ENCODE results near the gene AFF3.

AFF3 gene

GRCh38 chr2:99811544-99811943 is 330.8 kb downstream of the AFF3 start:
- no peak for DNase-seq

DNA sequence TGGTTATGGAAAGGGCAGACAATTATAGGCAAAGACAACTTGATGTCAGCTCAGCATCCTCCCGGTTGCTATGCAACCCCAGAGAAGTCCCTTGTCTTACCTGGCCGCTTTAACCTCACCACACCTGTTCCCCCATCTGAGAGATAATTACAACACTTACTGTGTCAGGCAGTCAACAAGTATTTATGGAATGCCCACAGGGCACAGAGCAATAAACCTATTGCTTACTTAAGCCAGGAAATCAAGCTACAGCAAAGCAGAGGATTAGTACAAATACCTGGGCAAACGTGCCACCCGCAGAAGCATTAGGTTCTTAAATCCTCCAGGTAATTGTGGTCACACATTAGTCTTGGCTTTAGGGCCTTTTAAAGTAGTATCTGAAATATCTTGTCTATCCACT is 332.2 kb downstream of the AFF3 start:
- no peak for DNase-seq

DNA sequence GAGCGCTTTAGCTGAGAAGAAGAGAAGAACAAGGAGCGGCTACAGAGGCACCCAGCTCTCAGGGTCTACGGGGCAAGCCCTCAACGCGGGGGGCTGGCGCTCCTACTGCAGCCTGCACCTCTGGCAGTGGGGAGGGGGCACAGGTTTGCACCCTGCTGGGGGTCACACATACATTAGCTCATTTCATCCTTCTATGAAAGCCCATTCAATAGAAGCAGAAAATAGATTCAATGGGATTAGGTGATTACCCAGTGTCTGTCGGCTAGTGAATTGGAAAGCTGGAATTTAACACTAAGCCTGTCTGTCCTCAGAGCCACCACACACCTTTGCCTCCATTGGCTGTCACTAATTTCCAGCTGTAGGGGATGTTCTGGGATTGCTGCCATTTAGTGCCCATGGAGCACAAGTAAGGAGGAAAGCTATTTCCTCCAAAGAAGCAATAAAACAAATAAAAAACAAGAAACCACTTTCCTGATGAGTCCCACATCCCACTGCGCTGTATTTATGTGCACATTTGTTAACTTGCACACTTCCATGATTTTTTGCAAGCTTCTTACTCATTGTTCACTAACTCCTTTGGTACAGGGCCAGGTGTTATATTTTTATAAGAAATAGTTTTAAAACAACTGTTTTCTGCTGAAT is 333.0 kb downstream of the AFF3 start:
- no peak for DNase-seq

DNA sequence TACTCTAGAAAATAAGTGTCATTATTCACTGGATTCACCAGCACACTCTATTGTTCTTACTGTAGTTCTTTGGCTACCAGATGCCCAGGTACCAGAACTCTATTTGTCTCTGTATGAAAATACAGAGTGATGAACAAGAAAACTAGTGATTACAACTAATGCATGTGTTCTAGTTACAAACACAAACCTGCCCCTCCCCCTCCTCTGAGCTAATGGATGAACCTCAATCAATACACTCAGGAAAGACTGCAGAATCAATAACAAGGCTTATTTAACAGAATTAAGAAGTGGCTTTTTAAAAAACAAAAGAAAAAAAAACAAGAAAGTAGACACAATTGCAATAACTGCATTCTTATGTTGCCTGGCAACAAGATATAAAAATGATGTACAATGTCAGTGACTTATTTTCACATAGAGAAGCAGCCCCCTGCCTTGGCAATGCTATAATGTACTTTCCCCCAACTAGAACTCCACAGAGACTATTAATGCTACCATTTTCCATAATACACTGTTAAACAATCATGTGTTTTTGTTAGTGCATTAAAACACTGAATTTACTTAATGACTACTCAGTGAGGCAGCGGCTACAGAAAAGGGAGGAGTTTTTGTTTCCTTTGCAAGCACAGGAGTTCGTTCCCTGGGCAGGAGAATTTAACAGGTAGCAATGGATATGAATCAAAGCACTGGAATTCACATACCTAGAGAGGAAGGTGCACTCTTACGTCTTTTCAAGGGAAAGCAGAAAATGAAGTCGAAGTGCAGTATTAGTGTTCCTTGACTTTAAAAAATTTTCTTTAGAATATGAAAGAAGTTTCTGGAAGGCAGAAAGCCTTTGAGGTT is 333.8 kb downstream of the AFF3 start:
- DNase-seq: no peak

DNA sequence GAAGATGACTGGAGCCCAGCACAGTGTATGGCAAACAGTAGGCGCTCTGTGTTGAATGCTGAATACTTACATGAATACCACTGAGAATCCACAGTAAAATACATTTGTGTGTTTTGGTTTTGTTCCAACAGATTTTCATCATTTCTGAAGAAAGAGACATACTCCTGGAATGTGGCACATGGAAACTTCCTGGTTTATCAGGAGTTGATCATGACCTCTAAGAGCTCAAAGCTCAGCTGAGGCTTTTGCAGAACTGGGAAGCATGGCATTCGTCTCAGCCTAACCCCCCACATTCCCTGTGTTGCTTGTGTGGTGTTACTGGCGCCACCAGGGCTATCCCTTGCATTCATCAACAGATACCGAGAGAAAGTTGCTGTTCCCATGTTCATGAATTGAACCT is 335.6 kb downstream of the AFF3 start:
- no peak for DNase-seq

DNA sequence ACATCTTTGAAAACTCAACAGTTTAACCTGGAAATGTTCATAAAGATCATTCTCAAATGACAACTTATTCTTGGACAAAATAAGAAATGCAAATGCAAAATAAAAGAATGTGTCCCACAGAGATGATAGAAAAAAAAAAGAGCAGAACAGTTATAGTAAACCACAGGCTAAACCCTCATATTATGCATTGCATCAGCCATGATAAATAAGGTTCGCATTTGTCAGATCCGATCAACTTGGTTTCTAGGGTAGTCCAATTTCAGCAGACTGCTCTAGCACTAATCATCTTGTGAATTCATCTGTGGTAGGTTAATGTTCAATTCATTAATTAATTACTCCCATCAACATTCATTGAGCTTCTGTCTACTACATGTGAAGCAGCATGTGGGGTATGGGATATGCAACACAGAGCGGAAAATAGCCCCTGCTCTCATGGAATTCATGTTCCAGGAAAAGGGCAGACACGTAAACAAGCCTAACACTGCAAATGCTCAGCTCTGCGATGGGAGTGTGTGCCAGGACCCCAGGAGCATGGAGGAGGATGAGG is 336.4 kb downstream of the AFF3 start:
- DNase-seq: no peak

DNA sequence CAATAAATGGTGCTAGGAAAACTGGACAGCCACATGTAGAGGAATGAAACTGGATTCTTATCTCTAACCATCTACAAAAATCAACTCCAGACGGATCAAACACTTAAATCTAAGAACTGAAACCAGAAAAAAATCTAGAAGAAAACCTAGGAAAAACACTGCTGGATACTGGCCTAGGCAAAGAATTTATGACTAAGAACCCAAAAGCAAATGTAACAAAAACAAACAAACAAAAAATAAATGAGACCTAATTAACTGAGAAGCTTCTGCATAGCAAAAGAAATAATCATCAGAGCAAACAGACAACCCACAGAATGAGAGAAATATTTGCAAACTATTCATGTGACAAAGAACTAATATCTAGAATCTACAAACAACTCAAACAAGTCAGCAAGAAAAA is 338.5 kb downstream of the AFF3 start:
- DNase-seq: no peak

- DNase-seq: no peak
Measured at GRCh38 chr2:99802734-99803133, 339.7 kb downstream of the AFF3 start.

GRCh38 chr2:99801327-99801901 is 341.0 kb downstream of the AFF3 start:
- no peak for DNase-seq

DNA sequence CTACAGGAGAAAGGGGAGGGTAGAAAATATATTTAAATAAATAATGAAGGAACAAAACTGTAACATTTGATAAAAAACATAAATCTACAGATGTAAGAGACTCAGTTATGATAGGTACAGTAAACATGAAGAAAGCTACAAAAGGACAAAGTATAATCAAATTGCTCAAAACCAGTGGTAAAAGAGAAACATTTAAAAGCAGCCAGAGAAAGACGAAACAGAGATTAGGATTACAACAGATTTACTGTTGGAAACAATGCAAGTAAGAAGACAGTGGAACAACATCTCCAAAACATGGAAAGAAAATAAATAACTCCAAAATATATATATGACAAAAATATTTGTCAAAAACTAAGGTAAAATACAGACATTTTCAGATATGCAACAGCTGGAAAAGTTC is 344.9 kb downstream of the AFF3 start:
- DNase-seq: no peak

DNA sequence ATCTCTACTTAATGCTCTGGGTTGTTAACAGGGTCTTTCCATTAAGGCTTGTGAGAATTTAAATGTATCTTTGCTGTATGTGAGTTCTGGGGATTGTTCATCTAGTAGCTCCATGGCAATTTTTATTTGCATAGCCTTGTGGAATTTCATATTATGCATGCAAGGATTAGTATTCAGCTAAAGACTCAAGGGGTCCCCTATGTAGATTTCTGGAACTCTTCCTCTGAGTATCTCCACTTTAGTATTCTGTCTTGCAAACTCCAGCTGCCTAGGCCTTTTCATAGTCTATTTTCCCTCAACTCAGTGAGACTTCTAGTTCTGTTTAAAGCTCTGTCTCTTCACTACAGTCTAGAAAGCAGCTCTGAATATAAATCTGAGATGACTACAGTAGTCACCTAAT is 348.0 kb downstream of the AFF3 start:
- DNase-seq: no peak

GRCh38 chr2:99793022-99793421 is 349.4 kb downstream of the AFF3 start:
- no peak for DNase-seq

DNA sequence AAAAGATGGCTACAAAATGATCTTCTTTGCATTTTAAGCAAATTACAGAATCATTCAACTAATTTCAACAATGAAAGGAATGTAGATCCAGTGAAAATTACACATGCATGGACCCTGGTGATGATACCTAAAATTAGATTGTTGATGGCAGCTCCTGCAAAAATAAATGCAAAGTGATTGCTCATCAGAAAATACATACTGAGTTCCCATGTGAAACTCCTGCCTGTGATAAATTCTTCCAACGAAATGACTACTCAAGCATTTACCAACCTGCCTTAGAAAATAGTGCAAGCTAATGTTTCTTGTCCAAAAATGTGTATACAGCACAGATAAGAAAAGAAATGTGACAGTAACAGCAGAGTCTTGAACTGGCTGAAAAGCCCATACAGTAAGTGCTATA is 352.5 kb downstream of the AFF3 start:
- no peak for DNase-seq

GRCh38 chr2:99787769-99788382 is 354.5 kb downstream of the AFF3 start:
- no peak for DNase-seq

GRCh38 chr2:99786636-99787390 is 355.6 kb downstream of the AFF3 start:
- no peak for DNase-seq

DNA sequence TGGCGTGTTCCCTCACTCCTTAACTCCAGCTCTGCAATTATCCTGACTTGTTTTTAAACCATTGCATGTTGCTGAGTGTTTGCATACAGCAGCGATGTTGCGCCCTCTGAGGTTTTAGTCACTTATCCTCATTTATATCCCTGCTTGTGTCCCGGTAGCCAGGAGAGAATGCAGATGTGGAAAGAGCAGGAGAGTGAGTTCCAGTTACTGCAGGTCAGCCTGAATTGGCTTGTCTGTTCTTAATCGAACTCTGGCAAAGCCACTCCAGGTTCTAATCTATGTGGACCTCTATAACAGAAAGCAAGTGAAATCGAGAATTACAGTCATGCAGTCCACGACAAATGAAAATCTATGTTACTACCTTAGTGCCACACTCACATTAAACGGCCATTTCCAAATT is 357.4 kb downstream of the AFF3 start:
- no peak for DNase-seq

- no peak for DNase-seq
Measured at GRCh38 chr2:99784282-99784681, 358.1 kb downstream of the AFF3 start.

- DNase-seq: no peak
Measured at GRCh38 chr2:99780276-99780675, 362.1 kb downstream of the AFF3 start.

GRCh38 chr2:99779276-99779675 is 363.1 kb downstream of the AFF3 start:
- DNase-seq: no peak

DNA sequence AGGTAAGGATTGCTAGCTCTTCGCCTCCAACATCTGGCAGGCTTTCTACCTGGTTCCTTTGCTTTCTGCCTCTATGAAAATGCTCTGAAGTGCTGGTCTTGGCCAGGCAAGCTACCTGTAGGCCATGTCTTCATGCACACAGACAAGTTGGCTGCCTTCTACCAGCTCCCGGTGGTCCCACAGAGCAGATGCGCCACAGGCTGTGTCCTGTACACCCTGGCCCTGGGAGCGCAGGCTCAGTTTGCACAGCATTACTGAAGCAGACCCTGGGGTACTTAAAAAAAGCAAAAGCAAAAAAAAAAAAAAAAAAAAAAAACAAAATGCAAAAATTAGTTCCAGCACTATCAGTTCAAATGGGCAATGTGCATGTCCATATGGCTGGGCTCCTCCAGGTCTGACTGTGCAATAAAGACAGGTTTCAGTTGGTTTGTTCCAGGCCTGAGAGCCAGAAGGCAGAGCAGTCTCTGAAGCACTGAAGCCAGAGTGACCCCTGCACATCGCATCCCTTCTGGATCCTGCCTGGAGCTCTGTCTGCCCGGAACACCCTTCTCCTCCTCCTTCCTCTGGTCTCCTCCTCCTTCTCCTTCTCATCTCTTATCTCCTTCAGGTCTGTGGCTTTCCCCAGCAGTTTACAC is 364.6 kb downstream of the AFF3 start:
- no peak for DNase-seq

- DNase-seq: no peak
Measured at GRCh38 chr2:99776906-99777646, 365.3 kb downstream of the AFF3 start.
